NCI-H2029 treated with DMSO at 0.1 percent for 48 hours (cell line): Measurements from ENCODE around the gene CXXC5.
A peak's percentile ranks its signal among the peaks of the same experiment; 100 is the strongest.
"Not testable (repeated sequence)": the region's sequence is repeated elsewhere in the genome, so short reads cannot be mapped to it uniquely, and the experiment has no call there.

ENCODE experiments used
- DNase-seq: peaks from one replicate; lab custom pipeline; 2025; lab: John Stamatoyannopoulos, UW

Gene CXXC5

GRCh38 chr5:139648205-139649081 lies at the start of gene CXXC5:
CXXC5 (plus strand) TSS chr5:139648349; CDS start chr5:139680524, 32,175 bp downstream.
- DNase-seq = peak; percentile 33

GRCh38 chr5:139598601-139598965 lies 49.6 kb upstream of the CXXC5 start:
- not testable (repeated sequence) for DNase-seq

GRCh38 chr5:139600336-139600949 lies 47.7 kb upstream of the CXXC5 start:
- DNase-seq = no peak

DNA sequence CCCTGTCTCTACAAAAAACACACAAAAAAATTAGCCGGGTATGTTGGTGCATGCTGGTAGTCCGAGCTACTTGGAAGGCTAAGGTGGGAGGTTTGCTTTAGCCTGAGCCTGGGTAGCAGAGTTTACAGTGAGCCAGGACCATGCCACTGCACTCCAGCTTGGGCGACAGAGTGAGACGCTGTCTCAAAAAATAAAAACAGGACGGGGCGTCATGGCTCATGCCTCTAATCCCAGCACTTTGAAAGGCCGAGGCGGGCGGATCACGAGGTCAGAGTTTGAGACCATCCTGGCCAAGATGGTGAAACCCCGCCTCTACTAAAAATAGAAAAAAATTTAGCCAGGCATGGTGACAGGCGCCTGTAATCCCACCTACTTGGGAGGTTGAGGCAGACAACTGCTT lies 46.7 kb upstream of the CXXC5 start:
- DNase-seq = no peak

- peak; percentile 9 for DNase-seq
Measured at GRCh38 chr5:139601948-139602347, 46.2 kb upstream of the CXXC5 start.

GRCh38 chr5:139605887-139606286 lies 42.3 kb upstream of the CXXC5 start:
- no peak for DNase-seq

GRCh38 chr5:139611703-139612584 lies 36.2 kb upstream of the CXXC5 start:
- DNase-seq = no peak

- DNase-seq = no peak
Measured at GRCh38 chr5:139619861-139620260, 28.3 kb upstream of the CXXC5 start.

GRCh38 chr5:139625398-139625797 lies 22.8 kb upstream of the CXXC5 start:
- DNase-seq = not testable (repeated sequence)

- no peak for DNase-seq
Measured at GRCh38 chr5:139630855-139631254, 17.3 kb upstream of the CXXC5 start.

DNA sequence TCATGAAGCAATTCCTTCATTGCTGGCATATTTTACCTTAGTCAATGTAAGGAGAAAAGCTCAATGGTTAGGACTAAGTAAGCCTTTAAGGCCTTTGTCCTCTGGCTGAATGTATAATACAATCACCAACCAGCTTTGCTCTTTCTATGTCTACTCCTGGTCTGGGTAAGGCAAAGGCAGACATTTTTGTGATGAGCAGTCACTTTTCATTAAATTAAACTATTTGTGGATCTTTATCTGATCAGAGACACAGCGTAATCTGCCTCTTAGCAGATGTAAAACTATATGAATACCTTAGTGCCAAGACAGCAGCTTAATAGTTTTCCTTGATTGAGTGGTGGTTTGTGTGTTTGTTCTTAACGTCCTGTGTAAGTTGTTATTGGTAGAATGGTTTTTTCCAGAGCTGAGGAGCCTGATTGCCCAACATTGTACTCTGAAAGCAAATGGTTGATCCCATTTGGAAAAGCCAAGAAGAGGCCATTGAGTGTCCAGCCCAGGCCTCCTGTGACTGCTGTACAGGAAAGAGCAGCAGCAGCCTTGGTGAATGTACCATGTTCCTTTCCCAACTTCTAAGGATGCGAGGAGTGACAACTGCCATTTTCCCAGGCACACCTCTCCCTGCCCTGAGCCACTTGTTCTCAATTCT lies 16.5 kb upstream of the CXXC5 start:
- DNase-seq = no peak

DNA sequence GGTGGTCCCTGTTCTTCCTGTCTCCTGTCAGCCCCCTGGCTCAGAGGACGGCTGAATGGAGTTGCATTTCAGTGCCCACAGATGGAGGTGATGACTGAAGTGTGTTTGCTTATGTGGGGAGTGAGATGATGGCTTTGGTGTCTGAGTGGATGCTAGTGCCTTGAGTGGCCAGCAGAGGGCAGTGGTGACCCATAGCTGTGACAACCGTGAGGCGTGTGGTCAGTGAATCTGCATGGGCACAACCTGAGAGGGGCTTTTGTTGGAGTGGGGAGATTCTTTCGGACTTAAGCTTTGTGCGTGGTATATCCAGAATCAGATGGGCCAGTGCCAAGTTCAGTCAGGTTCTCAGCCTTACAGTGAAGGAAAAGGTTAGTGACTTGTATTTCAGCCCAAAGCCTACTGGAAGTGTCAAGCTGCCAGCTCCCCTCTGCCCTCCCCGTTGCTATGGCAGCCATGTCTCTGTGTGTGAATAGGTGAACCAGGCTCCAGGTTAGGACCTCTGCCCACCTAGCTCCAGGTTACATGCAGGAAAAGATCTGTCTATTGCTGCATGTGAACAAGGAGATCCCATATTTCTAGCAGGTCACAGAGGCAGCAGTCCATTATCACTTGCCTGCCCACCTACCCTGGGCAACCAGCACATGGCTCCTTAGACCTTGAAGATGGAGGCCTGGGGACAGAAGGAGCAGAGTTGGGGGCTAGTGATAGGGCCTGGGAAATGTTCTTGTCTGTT lies 14.7 kb upstream of the CXXC5 start:
- peak; percentile 78 for DNase-seq

- no peak for DNase-seq
Measured at GRCh38 chr5:139634028-139634325, 14.2 kb upstream of the CXXC5 start.

DNA sequence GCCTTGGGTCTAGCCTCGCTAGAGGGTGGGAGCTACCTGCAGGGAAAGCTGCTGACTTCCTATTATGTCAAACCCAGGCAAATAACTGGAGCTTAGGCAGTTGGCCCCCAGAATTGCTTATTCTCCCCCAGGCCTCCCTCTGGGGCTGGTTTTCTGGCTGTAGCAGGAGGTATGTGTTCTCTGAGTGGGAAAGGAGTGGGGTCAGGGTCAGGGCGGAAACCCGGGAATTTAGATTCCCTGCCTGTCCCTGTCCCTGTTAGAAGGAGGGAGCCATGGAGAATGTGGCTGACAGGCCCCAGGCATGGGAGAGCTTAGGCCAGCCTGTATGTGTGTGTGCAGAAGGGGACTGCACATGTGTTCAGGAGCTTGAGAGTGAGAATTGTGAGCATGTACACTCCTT lies 13.6 kb upstream of the CXXC5 start:
- no peak for DNase-seq

GRCh38 chr5:139635191-139635590 lies 13.0 kb upstream of the CXXC5 start:
- DNase-seq = no peak

GRCh38 chr5:139635606-139636206 lies 12.4 kb upstream of the CXXC5 start:
- peak; percentile 91 for DNase-seq

- DNase-seq = no peak
Measured at GRCh38 chr5:139636207-139636792, 11.8 kb upstream of the CXXC5 start.

DNA sequence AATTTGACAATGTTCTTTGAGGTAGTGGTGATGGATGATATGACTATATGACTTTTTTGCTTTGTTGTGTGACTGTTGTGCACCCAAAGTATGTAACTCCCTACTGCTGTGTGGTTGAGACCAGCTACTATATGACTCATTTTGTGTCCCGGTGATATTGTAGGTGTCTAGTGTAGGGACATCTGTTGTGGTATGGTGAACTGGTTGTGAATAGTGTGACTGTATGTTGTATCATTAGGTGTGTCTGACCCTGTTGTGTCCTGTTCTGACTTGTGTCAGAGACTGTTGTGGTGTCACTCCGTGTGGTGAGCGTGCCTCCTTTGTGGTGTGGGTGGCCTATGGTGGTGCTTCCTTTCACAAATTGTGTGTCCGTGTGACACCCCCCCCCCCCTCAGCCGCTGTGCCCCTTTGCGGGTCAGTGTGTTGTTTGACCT lies 11.2 kb upstream of the CXXC5 start:
- no peak for DNase-seq

DNA sequence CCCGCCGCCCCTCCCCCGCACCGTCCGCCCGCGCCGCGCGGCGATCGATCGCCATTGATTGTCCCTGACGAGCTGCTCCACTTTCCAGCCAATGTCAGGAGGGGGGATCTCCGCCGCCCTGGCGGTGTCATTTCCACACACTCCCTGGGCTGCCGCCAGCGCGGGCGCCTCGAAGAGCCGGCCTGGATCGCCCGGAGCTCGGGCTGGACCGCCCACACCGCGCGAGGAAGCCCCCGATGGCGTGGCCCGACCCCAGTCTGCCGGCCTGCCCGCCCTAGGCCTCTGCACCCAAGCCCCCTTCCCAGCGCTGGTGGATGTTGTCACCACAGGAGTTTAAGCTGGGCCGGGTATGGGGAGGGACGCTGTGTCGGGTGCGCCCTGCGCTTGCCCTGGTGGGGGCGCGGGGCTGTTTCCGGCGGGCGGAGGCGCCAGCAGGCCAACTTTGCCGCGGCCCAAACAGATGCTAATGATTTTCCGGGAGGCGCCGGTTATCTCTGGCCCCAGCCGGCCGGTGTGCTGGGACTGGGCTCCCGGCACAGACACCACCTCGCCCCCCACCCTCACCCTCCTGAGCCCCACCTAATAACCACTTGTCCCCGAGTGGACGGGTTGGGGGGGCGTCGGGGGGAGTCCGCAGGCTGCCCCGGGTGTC lies 10.6 kb upstream of the CXXC5 start:
- peak; percentile 32 for DNase-seq

DNA sequence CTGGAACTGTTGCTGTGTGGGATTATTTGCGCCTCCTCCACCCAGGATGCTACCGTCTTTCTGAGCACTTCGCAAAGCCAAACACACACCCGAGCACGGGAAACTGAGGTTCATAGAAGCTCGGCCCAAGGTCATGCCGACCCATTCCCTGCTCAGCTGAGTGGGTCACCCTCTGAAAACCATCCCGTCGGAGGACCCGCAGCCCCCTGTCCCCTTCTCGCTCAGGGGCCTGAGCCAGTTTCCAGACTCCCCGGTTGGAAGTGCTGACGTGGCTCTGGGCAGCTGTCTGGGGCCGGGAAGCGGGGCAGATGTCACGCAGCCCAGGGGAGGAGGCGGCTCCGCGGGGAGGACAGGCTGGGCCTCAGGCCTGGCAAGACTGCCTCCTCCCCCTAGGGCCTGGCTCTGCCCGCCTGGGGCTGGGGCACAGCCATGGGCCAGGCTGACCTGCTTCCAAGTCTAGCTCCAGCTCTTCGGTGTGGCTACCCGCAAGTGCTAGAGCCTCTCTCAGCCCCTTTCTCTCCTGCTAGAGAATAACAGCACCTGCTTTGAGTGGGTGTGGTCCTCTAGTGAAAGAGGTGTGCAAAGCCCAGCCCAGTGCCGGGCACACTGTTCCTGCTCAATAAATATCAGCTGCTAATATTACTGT lies 9.9 kb upstream of the CXXC5 start:
- peak; percentile 77 for DNase-seq
